HG03108 (cell line): ENCODE measurements around the gene GNAQ.
"Not testable (repeated sequence)": the region's sequence is repeated elsewhere in the genome, so short reads cannot be mapped to it uniquely, and the experiment has no call there.

Source experiments
- ATAC-seq: cut with Tn5 transposase; IDR thresholded peaks from one replicate; pipeline ENCODE4 v1.9.1; 2021; ENCODE audit warnings: moderate library complexity; ENCODE audit not compliant: unreplicated experiment

Gene GNAQ

GRCh38 chr9:77798140-77798539 is 233.5 kb downstream of the GNAQ start:
- no peak for ATAC-seq

GRCh38 chr9:77794985-77795384 is 236.6 kb downstream of the GNAQ start:
- ATAC-seq = no peak

- ATAC-seq = no peak
Measured at GRCh38 chr9:77793849-77794248, 237.8 kb downstream of the GNAQ start.

GRCh38 chr9:77789891-77790290 is 241.7 kb downstream of the GNAQ start:
- no peak for ATAC-seq

- ATAC-seq = no peak
Measured at GRCh38 chr9:77785341-77785740, 246.3 kb downstream of the GNAQ start.

- ATAC-seq = no peak
Measured at GRCh38 chr9:77783518-77783917, 248.1 kb downstream of the GNAQ start.

DNA sequence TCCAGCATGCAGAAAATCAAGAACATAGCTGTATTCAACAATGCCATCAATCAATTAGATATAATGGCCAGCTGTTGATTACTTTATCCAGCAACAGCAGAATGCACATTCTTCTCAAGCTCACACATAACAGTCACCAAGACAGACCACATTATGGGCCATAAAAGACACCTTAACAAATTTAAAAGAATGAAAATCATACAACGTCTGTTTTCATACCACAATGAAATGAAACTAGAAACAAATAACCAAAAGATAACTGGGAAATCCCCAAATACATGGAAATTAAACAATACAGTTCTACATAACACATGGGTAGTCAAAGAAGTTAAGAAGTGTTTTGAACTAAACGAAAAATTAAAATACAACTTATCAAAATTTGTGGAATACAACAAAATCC is 252.6 kb downstream of the GNAQ start:
- ATAC-seq = no peak

- no peak for ATAC-seq
Measured at GRCh38 chr9:77773381-77773780, 258.2 kb downstream of the GNAQ start.

DNA sequence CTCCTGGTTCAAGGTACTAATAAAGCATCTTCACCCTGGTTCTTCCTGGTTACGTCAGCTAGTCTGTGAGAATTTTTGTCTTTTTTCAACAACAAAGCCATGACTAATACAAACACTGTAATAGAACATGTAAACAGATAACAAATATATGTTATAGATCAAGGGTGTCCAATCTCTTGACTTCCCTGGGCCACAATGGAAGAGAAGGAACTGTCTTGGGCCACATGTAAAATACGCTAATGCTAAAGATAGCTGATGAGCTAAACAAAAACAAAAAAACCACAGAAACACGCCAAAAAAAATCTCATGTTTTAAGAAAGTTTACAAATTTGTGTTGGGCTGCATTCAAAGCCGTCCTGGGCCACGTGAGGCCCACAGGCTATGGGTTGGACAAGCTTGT is 259.0 kb downstream of the GNAQ start:
- ATAC-seq = no peak

DNA sequence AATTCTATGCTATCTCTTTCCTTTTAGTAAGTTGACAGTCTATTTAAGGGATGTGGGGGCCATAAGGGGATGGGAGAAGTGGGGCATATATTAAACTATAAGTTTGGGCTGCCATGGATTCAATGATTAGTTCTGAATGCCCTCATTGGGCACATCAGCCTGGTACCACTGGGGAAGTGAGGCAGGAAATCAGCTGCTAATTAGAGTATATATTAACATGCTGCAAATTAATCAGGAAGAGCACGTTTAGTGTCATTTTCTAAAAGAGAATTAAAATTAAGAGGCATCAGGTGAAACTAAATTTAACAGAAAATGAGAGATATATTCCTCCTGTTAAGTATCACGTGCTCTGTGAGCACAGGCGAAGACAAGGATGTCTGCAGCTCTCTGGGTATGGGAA is 260.4 kb downstream of the GNAQ start:
- no peak for ATAC-seq

- no peak for ATAC-seq
Measured at GRCh38 chr9:77770340-77770739, 261.3 kb downstream of the GNAQ start.

GRCh38 chr9:77769246-77769645 is 262.4 kb downstream of the GNAQ start:
- no peak for ATAC-seq

DNA sequence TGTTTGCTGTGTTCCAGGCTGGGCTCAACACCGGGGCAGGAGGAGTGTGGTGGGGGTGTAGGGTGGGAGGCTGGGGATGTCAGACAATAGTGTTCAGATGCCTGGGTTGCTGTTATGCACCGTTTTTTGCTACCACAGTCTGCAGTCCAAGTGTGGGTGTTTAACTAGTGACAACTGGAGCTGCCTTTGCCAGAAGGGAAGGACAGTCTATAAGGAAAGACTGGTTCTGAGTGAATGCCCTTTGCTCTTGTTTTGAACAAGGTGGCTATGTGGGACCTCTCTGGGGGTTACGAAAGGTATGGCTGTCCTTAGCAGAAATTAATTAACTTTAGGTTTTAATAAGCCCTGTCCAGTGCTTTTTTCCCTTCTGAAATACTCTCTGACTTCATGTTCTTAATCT is 265.0 kb downstream of the GNAQ start:
- ATAC-seq = no peak

DNA sequence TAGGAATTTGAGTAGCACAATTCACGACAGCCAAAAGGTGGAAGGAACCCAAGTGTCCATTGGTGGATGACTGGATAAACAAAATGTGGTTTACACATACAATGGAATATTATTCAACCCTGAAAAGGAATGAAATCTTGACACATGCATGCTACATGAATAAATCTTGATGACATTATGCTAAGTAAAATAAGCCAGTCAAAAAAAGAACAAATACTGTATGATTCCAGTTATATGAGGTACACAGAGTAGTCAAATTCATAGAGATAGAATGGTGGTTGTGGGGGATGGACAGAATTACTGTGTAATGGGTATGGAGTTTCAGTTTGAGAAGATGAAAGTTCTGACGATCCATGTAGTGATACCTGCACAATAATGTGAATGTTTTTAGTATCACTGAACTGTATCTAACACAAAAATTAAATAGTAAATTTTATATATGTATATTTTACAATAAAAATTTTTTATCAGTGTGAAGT is 265.8 kb downstream of the GNAQ start:
- ATAC-seq = no peak

- no peak for ATAC-seq
Measured at GRCh38 chr9:77764894-77765780, 266.5 kb downstream of the GNAQ start.

- no peak for ATAC-seq
Measured at GRCh38 chr9:77763566-77763965, 268.0 kb downstream of the GNAQ start.

- ATAC-seq = not testable (repeated sequence)
Measured at GRCh38 chr9:77760919-77761318, 270.7 kb downstream of the GNAQ start.

DNA sequence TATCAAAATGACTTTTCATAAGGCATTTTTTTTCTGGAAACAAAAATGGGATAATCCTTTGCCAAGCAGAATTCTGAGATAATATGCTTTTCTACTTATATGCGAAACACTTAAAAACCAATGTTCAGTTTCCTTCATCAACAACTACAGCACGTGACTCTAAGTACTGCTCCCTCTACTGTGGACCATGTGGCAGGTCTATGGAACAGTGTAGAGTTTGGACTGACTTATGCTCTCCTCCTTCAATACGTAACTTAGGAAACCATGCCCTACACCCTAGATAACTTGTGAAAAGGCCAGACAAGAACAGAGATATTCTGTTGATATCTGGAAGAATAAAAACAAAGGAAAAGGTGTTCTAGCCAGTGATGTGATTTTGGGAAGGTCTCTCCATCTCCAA is 272.2 kb downstream of the GNAQ start:
- no peak for ATAC-seq

DNA sequence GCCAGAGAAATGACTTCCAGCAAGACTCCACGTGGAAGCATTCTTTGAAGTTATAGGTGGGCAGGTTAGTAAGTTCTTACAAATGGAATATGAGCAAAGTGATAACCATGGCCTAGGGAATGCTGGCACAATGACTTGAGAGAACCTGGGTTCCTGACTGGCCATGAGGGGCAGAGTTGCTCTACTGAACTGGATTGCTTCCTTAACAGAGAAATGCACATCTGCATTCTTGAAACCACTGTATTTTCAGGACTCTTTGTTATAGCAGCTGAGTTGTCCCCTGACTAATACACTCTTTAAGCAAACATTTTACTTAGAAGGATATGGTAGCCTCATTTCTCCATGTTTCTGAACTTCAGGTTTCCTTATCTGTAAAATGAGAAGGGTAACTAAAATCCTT is 275.2 kb downstream of the GNAQ start:
- no peak for ATAC-seq

DNA sequence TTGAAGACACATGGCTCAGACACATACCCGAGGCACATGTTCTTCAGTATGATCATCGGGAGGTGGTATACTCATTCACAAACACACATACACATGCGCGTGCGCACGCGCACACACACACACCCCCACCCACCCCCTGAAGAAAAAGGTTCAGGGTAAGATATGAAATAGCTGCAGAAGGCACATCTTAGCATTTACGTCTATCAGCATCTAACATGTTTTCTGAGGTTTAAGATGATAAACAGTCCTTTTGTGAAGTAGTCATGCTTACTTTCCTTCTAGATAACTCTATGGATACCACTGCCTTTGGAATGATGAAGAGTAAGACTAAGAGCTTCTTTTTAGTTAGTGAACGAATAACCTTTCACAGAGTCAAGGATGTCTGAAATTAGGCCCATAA is 278.4 kb downstream of the GNAQ start:
- ATAC-seq = no peak

DNA sequence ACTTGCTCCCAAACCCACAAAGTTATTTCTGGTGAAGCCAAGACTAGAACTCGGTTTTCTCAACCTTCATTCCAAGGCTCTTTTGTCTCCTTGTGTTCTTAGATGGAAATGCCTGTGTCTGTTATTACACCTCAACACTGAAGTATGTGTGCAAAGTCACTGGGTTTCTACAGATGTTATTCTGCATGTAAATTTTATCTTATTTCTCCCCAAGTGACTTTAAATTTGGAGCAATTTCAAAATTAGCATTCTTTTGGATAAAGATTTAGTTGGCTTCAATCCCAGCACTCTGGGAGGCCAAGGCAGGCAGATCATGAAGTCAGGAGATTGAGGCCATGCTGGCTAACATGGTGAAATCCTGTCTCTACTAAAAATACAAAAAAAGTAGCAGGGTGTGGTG is 279.1 kb downstream of the GNAQ start:
- ATAC-seq = no peak

DNA sequence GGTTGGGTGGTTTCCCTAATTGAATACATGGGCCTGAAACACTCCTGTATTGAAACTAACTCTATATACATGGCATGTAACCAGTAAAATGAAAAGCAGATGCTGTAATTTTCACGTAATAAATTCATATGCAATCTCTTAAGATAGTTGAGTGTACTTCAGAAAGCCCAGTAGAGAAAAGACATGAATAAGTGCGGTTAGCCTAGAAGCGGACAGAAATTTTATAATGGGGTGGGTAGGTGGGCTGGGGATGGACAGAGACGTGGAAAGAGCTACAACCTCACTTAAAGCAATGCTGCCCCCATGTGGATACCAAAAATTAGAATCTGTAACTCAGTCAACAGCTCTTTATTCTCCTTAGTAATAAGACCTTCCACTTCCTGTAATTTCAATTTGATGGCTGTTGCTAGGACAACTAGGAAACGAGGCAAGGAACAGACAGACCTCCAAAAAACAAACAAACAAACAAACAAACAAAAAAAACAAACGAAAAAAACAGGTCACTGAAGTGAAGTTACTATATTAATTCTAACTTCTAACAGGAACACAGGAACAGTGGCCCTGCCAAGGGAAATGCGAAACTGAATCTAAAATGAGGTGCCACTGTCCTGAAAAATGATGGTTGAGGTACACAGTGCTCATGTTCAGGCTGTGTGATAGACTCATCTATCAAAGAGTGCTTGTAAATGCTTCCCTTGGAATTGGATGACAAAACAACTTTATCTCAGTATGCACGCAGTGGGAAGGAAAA is 280.1 kb downstream of the GNAQ start:
- ATAC-seq = no peak
